OCI-LY7 (cell line): ENCODE measurements around the gene EIF3A. TPM values are rescaled to one million over a fixed set of nuclear protein-coding genes. Genes with fewer than 3 reads are reported as not detected.

ENCODE experiments used
- BruUV-seq: library from RNA; stranded (reverse); fragments of 400-500 nt; replicated peaks from 2 replicates; lab custom pipeline; 2021; lab: Mats Ljungman, UMichigan
- CTCF ChIA-PET: fragments of 300-600 bp; sonication (Branson Sonifier 250); formaldehyde crosslinking; loops from one replicate; lab custom pipeline; 2022; ENCODE audit warnings: antibody characterized with exemption; ENCODE audit not compliant: unreplicated experiment; lab: Charles Lee
- POLR2A ChIA-PET: fragments of 300-600 bp; sonication (Branson Sonifier 250); formaldehyde crosslinking; loops from one replicate; lab custom pipeline; 2022; ENCODE audit warnings: antibody characterized with exemption; lab: Charles Lee
- DNase-seq: peaks from one replicate; pipeline ENCODE4 v3.0.0-alpha.2; 2015; ENCODE audit warnings: low spot score
- H2AFZ ChIP-seq: fragments of 200-600 bp; sonication (generic), shearing (Covaris generic); 2 replicates; pipeline ENCODE4 v1.6.1; 2014; ENCODE audit warnings: mild to moderate bottlenecking, antibody characterized with exemption, low read length, moderate library complexity
- H3K27ac ChIP-seq: fragments of 200-600 bp; sonication (generic); 2 replicates; pipeline ENCODE4 v1.5.1; 2014; ENCODE audit warnings: mixed run types, low read depth, mild to moderate bottlenecking, moderate library complexity, low read length, inconsistent platforms; ENCODE audit not compliant: poor library complexity, severe bottlenecking
- H3K36me3 ChIP-seq: fragments of 200-600 bp; sonication (generic); 2 replicates; pipeline ENCODE4 v1.6.1; 2014; ENCODE audit warnings: mild to moderate bottlenecking, antibody characterized with exemption, low read length, moderate library complexity, mixed read lengths; ENCODE audit not compliant: insufficient read depth
- H3K4me1 ChIP-seq: fragments of 200-600 bp; sonication (generic); 2 replicates; pipeline ENCODE4 v1.5.1; 2014; ENCODE audit warnings: mild to moderate bottlenecking, low read length; ENCODE audit not compliant: insufficient read depth, poor library complexity, severe bottlenecking
- H3K4me2 ChIP-seq: fragments of 200-600 bp; sonication (generic); 2 replicates; pipeline ENCODE4 v1.6.1; 2014; ENCODE audit warnings: mild to moderate bottlenecking, low read length
- H3K4me3 ChIP-seq: fragments of 200-600 bp; sonication (generic); 2 replicates; pipeline ENCODE4 v1.5.1; 2014; ENCODE audit warnings: mild to moderate bottlenecking, low read depth, low read length; ENCODE audit not compliant: poor library complexity, severe bottlenecking
- H3K79me2 ChIP-seq: fragments of 200-600 bp; sonication (generic); 2 replicates; pipeline ENCODE4 v1.6.1; 2016; ENCODE audit warnings: low read depth, mild to moderate bottlenecking, low read length, moderate library complexity, mixed read lengths; ENCODE audit not compliant: insufficient read depth
- H3K9me2 ChIP-seq: fragments of 200-600 bp; sonication (generic); 2 replicates; pipeline ENCODE4 v1.6.1; 2016; ENCODE audit warnings: mild to moderate bottlenecking, low read length, mixed read lengths; ENCODE audit not compliant: insufficient read depth
- H3K9me3 ChIP-seq: fragments of 200-600 bp; sonication (generic); 2 replicates; pipeline ENCODE4 v1.6.1; 2014; ENCODE audit warnings: mild to moderate bottlenecking, mixed run types, low read length, mixed read lengths
- H4K20me1 ChIP-seq: fragments of 200-600 bp; sonication (generic); 2 replicates; pipeline ENCODE4 v1.6.1; 2014; ENCODE audit warnings: mild to moderate bottlenecking, antibody characterized with exemption, low read length, moderate library complexity, mixed read lengths; ENCODE audit not compliant: insufficient read depth
- EZH2phosphoT487 ChIP-seq: fragments of 200-600 bp; sonication (generic); IDR thresholded peaks from 2 replicates; pipeline ENCODE4 v1.6.1; 2018; ENCODE audit warnings: low read depth, borderline replicate concordance, mild to moderate bottlenecking, mixed run types, antibody characterized with exemption, low read length, moderate library complexity, mixed read lengths
- intact Hi-C: fragments of 100-400 bp; cut with micrococcal nuclease; formaldehyde crosslinking; loops from one replicate; pipeline ENCODE4 v1.10.0; 2022; ENCODE audit not compliant: unreplicated experiment
- total RNA-seq, 2 experiments: library from RNA; depleted of rRNA in 1 of 2; stranded (reverse); fragments of >200 nt in 1 of 2; shearing (Covaris generic) in 1 of 2; gene quantifications; 2 replicates each; pipeline ENCODE4 v1.2.3, GENCODE V29; 2014 to 2022
- TF ChIP-seq, protein P1 (sequence below): fragments of 200-600 bp; sonication (generic); conservative IDR thresholded peaks from 2 replicates; pipeline ENCODE4 v1.5.1; 2014; ENCODE audit warnings: mild to moderate bottlenecking, antibody characterized with exemption, low read length, moderate library complexity, mixed read lengths

EIF3A gene
- total RNA-seq, 2 experiments from 2014 or later: 83.0 to 171 TPM

DNA sequence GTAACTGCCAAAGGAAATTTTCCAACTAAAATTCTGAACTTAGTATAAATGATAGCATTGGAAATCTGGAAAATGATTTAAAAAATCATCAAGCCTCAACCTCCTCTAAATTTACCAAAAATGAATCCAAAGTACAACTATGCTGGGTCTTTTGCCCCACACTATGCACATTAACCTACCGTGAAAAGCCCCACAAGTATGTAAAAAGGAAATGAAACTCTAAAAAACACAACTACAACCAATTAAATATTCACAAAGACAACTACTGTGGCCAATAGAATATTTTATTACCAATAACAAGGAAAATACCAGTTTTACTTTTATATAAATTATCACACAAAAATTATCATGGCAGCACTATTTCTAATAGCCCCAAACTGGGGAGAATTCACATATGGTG is 19.3 kb downstream of the EIF3A start:
- no TSS peak for BruUV-seq
- Histone ChIP-seq H3K9me3 (no peaks in the 10 kb centered on the region), H3K4me1 (peaks cover 9% of the 10 kb centered on the region), H3K27ac (no peak overlapping the region), H3K4me2 (no peak overlapping the region), H3K9me2 (no peaks in the 10 kb centered on the region), H4K20me1 (peaks cover 17% of the 10 kb centered on the region), H2AFZ (no peak overlapping the region), H3K36me3 (peaks cover 99% of the 10 kb centered on the region), H3K4me3 (no peak overlapping the region), H3K79me2 (peaks cover 66% of the 10 kb centered on the region; the same call in 1 of the 2 replicates)
- CTCF ChIA-PET: no interaction called here
- POLR2A ChIA-PET: interaction anchor here (0.5 kb wide), 1 partner anchor 34 kb away, joined by 3 read pairs; no protein-coding TSS in a partner anchor
- no peak for DNase-seq
- intact Hi-C loops: no loop called here
- TF ChIP-seq, protein P1, sequence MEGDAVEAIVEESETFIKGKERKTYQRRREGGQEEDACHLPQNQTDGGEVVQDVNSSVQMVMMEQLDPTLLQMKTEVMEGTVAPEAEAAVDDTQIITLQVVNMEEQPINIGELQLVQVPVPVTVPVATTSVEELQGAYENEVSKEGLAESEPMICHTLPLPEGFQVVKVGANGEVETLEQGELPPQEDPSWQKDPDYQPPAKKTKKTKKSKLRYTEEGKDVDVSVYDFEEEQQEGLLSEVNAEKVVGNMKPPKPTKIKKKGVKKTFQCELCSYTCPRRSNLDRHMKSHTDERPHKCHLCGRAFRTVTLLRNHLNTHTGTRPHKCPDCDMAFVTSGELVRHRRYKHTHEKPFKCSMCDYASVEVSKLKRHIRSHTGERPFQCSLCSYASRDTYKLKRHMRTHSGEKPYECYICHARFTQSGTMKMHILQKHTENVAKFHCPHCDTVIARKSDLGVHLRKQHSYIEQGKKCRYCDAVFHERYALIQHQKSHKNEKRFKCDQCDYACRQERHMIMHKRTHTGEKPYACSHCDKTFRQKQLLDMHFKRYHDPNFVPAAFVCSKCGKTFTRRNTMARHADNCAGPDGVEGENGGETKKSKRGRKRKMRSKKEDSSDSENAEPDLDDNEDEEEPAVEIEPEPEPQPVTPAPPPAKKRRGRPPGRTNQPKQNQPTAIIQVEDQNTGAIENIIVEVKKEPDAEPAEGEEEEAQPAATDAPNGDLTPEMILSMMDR: no peak
- no peak for TF ChIP-seq EZH2phosphoT487

DNA sequence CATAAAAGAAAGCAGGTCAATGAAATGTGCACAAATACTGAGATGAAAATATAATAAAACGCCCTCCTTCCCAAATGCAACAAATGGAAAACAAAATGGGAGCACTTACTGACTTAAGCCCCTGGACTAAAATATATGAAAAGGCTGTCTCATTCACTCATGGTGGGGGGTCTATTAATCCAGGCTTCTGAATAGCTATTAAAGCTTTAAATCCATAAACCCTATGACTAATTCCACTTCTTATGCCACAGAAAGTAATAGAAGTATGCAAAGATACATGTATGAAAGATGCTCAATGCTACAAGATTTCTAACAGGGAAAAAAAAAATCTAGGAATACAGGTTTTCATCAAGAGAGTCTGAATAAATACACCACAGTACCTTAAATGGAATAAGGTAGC is 20.5 kb downstream of the EIF3A start:
- Histone ChIP-seq H3K4me1 (peaks cover 9% of the 10 kb centered on the region), H3K9me2 (no peaks in the 10 kb centered on the region), H3K4me2 (no peak overlapping the region), H3K79me2 (peaks cover 74% of the 10 kb centered on the region; the same call in 1 of the 2 replicates), H4K20me1 (peaks cover 14% of the 10 kb centered on the region), H2AFZ (no peak overlapping the region), H3K27ac (no peak overlapping the region), H3K9me3 (no peaks in the 10 kb centered on the region), H3K4me3 (no peak overlapping the region), H3K36me3 (peaks cover 100% of the 10 kb centered on the region)
- ChIA-PET POLR2A (no interaction called here), CTCF (no interaction called here)
- no TSS peak for BruUV-seq
- TF ChIP-seq, protein P1: no peak
- TF ChIP-seq EZH2phosphoT487: no peak
- intact Hi-C loops: no loop called here
- no peak for DNase-seq

DNA sequence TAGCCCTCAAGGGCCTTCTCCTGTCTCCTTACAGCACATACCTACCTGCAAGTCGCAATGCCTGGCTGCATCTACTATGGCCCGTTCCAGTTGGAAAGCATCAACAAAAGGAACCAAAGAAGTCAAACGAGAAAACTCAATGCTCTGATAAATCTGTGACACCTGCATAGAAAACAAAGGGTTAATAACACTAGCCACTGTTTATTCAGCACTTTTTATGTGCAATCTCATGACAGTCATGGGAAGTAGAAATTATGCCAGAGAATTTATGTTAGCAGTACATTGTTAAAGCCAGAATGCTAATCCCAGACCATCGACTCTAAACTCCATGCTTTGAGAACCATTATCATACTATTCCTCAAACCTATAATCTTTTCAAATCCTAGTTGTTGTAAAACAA is 21.1 kb downstream of the EIF3A start:
- H3K79me2 ChIP-seq: peaks cover 76% of the 10 kb centered on the region; the same call in 1 of the 2 replicates
- TF ChIP-seq EZH2phosphoT487: no peak
- TF ChIP-seq, protein P1: no peak
- CTCF ChIA-PET: no interaction called here

More for the DNA sequence above, 21.1 kb downstream of the EIF3A start:
- no peak overlapping the region for H3K27ac ChIP-seq
- H3K9me2 ChIP-seq: no peaks in the 10 kb centered on the region
- no peak overlapping the region for H2AFZ ChIP-seq
- peaks cover 100% of the 10 kb centered on the region for H3K36me3 ChIP-seq
- H3K4me2 ChIP-seq: no peak overlapping the region
- peaks cover 9% of the 10 kb centered on the region for H3K4me1 ChIP-seq
- BruUV-seq: no TSS peak
- H3K9me3 ChIP-seq: no peaks in the 10 kb centered on the region
- peaks cover 12% of the 10 kb centered on the region; the same call in 1 of the 2 replicates for H4K20me1 ChIP-seq
- H3K4me3 ChIP-seq: no peak overlapping the region
- DNase-seq: no peak
- POLR2A ChIA-PET: interaction anchor here (0.7 to 1.1 kb wide), 3 partner anchors 10 to 135 kb away, joined by 3 to 5 read pairs (median 3); no protein-coding TSS in a partner anchor
- intact Hi-C loops: no loop called here
